ENCODE measurements around the gene TRMT112.

DNA sequence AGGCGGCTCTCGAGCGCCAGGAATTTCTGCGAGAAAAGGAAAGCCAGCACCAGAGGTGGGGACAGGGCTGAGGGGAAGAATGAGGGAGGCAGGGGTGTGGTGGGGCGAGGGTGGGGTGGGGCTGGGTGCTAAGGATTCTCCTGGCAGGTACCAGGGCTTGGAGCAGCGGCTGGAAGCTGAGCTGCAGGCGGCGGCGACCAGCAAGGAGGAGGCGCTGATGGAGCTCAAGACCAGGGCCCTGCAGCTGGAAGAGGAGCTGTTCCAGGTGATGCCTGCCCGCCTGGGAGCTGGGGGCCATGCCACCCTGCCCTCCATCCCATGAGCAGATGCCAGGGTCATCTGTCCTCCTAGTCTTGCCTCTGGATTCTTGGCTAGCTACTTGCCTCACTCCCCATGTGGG is 32.0 kb upstream of the TRMT112 start:
- TF ChIP-seq, protein P1, sequence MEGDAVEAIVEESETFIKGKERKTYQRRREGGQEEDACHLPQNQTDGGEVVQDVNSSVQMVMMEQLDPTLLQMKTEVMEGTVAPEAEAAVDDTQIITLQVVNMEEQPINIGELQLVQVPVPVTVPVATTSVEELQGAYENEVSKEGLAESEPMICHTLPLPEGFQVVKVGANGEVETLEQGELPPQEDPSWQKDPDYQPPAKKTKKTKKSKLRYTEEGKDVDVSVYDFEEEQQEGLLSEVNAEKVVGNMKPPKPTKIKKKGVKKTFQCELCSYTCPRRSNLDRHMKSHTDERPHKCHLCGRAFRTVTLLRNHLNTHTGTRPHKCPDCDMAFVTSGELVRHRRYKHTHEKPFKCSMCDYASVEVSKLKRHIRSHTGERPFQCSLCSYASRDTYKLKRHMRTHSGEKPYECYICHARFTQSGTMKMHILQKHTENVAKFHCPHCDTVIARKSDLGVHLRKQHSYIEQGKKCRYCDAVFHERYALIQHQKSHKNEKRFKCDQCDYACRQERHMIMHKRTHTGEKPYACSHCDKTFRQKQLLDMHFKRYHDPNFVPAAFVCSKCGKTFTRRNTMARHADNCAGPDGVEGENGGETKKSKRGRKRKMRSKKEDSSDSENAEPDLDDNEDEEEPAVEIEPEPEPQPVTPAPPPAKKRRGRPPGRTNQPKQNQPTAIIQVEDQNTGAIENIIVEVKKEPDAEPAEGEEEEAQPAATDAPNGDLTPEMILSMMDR (conservative IDR thresholded peaks at IDR 0.05 in 1 of 2, IDR thresholded peaks at IDR 0.05 in 1 of 2; ENCODE audit: low read depth in 1 of 2, low read length in 2 of 2): no peak
- no peak for TF ChIP-seq EZH2 (IDR thresholded peaks at IDR 0.05; ENCODE audit: low read length, missing control alignments)
